HEK293T (cell line): ENCODE results near the gene RHBG.

Experiments
- FOXM1 ChIP-seq: fragments of 450-650 bp; IDR thresholded peaks from 2 replicates; pipeline ENCODE4 v1.6.1; 2017; ENCODE audit warnings: mild to moderate bottlenecking, borderline replicate concordance
- SP1 ChIP-seq: fragments of 450-650 bp; IDR thresholded peaks from 2 replicates; pipeline ENCODE4 v1.6.1; 2017

DNA sequence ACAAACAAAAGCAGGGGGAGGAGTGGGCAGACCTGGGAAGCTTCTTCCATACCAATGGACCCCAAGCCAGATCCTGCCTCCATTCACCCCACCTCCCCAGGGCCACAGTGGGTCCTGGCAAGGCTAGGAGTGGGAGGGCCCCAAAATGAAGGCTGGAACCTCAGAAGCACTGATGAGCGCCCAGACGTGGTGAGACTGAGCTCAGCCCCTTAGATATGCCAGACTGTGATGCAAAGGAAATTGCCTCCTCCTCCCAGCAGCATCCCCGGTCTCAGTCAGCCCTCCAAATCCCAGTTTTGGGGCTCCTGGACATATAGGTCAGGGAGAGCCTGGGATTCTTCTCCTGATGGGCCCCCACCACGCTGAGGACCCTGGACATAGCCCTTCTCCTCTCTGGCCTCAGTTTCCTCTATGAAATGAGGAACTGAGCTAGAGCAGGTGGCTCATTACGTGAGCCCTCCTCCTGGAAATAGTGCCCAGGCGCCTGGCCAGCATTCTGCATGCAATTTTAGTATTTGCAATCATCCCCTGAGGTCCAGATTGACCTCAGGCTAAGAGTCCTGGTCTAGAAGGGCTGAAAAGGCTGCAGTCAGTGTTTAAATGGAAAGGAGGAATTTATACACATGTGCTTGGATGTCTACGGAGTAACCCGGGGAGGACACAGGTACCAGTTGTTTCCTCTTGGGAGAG lies 33.5 kb downstream of the RHBG start:
- TF ChIP-seq FOXM1 (no peak), SP1 (no peak)
